SK-N-SH (cell line): ENCODE measurements around the gene PHACTR2. TPM values are rescaled to one million over a fixed set of nuclear protein-coding genes. Genes with fewer than 3 reads are reported as not detected.

Experiments used
- CTCF ChIA-PET: fragments of 300-600, 350-600 bp; formaldehyde crosslinking; extraction: SDS; loops from one replicate; lab custom pipeline; 2021; lab: Yijun Ruan, JAX
- POLR2A ChIA-PET: fragments of 350-600 bp; sonication (Branson Sonifier 250); formaldehyde crosslinking; extraction: SDS; loops from one replicate; lab custom pipeline; 2020; ENCODE audit warnings: antibody characterized with exemption, inconsistent platforms; lab: Yijun Ruan, JAX
- DNase-seq: peaks from one replicate; pipeline ENCODE4 v3.0.0; 2012
- H2AFZ ChIP-seq: fragments of 200-600 bp; sonication (generic); 2 replicates; pipeline ENCODE4 v1.8.1; 2016; ENCODE audit warnings: antibody characterized with exemption, mild to moderate bottlenecking, low read depth
- H3F3A ChIP-seq: fragments of 200-600 bp; sonication (generic); replicated peaks from 2 replicates; pipeline ENCODE3; 2016; ENCODE audit warnings: antibody characterized with exemption, mild to moderate bottlenecking; ENCODE audit not compliant: insufficient read depth
- H3K27ac ChIP-seq, 2 experiments: fragments of 200-500 bp in 1 of 2; fragments of 200-600 bp in 1 of 2; sonication (Bioruptor generic) in 1 of 2; sonication (generic), shearing (Covaris generic) in 1 of 2; 2 replicates each; pipeline versions ENCODE4 v1.5.1 to v1.6.1; 2014 to 2016; ENCODE audit warnings: low read depth in 2 of 2, inconsistent platforms in 1 of 2, low read length in 1 of 2, mild to moderate bottlenecking in 1 of 2, mixed read lengths in 1 of 2
- H3K27me3 ChIP-seq: fragments of 200-600 bp; sonication (generic), shearing (Covaris generic); 2 replicates; pipeline ENCODE4 v1.6.1; 2016; ENCODE audit warnings: mixed run types; ENCODE audit not compliant: insufficient read depth
- H3K36me3 ChIP-seq, 2 experiments: fragments of 200-500 bp in 1 of 2; fragments of 200-600 bp in 1 of 2; sonication (Bioruptor generic) in 1 of 2; sonication (generic) in 1 of 2; replicated peaks in 1 of 2; 2 replicates each; pipeline versions ENCODE3 to v1.5.1; 2014 to 2016; ENCODE audit warnings: low read length in 1 of 2, mild to moderate bottlenecking in 1 of 2; ENCODE audit not compliant: insufficient read depth in 2 of 2, control insufficient read depth in 1 of 2
- H3K4me1 ChIP-seq, 2 experiments: fragments of 200-500 bp in 1 of 2; fragments of 200-600 bp in 1 of 2; sonication (Bioruptor generic) in 1 of 2; sonication (generic), shearing (Covaris generic) in 1 of 2; 2 replicates each; pipeline versions ENCODE4 v1.5.1 to v1.6.1; 2014 to 2016; ENCODE audit warnings: low read depth in 1 of 2, low read length in 1 of 2, mixed run types in 1 of 2; ENCODE audit not compliant: insufficient read depth in 2 of 2, control insufficient read depth in 1 of 2
- H3K4me2 ChIP-seq: fragments of 200-600 bp; sonication (generic), shearing (Covaris generic); 2 replicates; pipeline ENCODE4 v1.6.1; 2017; ENCODE audit warnings: mixed run types
- H3K4me3 ChIP-seq, 2 experiments: fragments of 200-500 bp in 1 of 2; fragments of 200-600 bp in 1 of 2; sonication (Bioruptor generic) in 1 of 2; sonication (generic), shearing (Covaris generic) in 1 of 2; 2 replicates each; pipeline versions ENCODE4 v1.5.1 to v1.8.1; 2014 to 2016; ENCODE audit warnings: low read depth in 2 of 2, inconsistent platforms in 1 of 2, low read length in 1 of 2, mild to moderate bottlenecking in 1 of 2, mixed read lengths in 1 of 2, moderate library complexity in 1 of 2
- H3K79me2 ChIP-seq: fragments of 200-600 bp; sonication (generic); 2 replicates; pipeline ENCODE4 v1.8.1; 2017; ENCODE audit warnings: mild to moderate bottlenecking; ENCODE audit not compliant: insufficient read depth
- H3K9ac ChIP-seq: fragments of 200-600 bp; sonication (generic); 2 replicates; pipeline ENCODE4 v1.6.1; 2017; ENCODE audit warnings: mixed run types
- H3K9me2 ChIP-seq: fragments of 200-600 bp; sonication (generic); 2 replicates; pipeline ENCODE4 v1.6.1; 2017; ENCODE audit warnings: mixed run types
- H3K9me3 ChIP-seq: fragments of 200-600 bp; sonication (generic); 2 replicates; pipeline ENCODE4 v1.6.1; 2017; ENCODE audit warnings: mixed run types, mild to moderate bottlenecking, moderate library complexity
- H4K20me1 ChIP-seq: fragments of 200-600 bp; sonication (generic); 2 replicates; pipeline ENCODE4 v1.6.1; 2017; ENCODE audit warnings: mild to moderate bottlenecking, mixed run types; ENCODE audit not compliant: insufficient read depth
- GATA2 ChIP-seq: sonication (generic); formaldehyde crosslinking; IDR thresholded peaks from 2 replicates; pipeline ENCODE4 v1.5.0; 2020; ENCODE audit warnings: mild to moderate bottlenecking, missing genetic modification reagents
- MEF2A ChIP-seq: IDR thresholded peaks from 2 replicates; pipeline ENCODE4 v1.4.0; 2012; ENCODE audit warnings: low read depth, borderline replicate concordance
- NRF1 ChIP-seq: IDR thresholded peaks from 2 replicates; pipeline ENCODE4 v1.6.1; 2012; ENCODE audit warnings: low read depth, mild to moderate bottlenecking, low read length
- RAD21 ChIP-seq: IDR thresholded peaks from 2 replicates; pipeline ENCODE4 v1.6.1; 2012; ENCODE audit warnings: mild to moderate bottlenecking, low read length
- RFX5 ChIP-seq: IDR thresholded peaks from 2 replicates; pipeline ENCODE4 v1.6.1; 2012; ENCODE audit warnings: mild to moderate bottlenecking, improper control_type of control experiment, low read length
- USF2 ChIP-seq: fragments of 150-350 bp; IDR thresholded peaks from 2 replicates; pipeline ENCODE4 v1.6.1; 2017; ENCODE audit warnings: antibody characterized with exemption, low read length, low read depth, borderline replicate concordance
- YY1 ChIP-seq: IDR thresholded peaks from 2 replicates; pipeline ENCODE4 v1.4.0; 2012; ENCODE audit warnings: low read depth, mild to moderate bottlenecking
- WGBS: methylation state at CpG from one replicate; pipeline ENCODE4 v1.1.6; 2017; ENCODE audit warnings: low lambda C conversion rate; 5-methylcytosine and 5-hydroxymethylcytosine counted together
- polyA plus RNA-seq, 3 experiments: library from polyadenylated mRNA; depleted of rRNA; stranded (reverse); fragments of >200 nt; gene quantifications; 2 replicates each; pipeline ENCODE4 v1.2.3, GENCODE V29; 2012
- TF ChIP-seq, protein P1 (sequence below): IDR thresholded peaks from 2 replicates; pipeline ENCODE4 v1.6.1; 2012; ENCODE audit warnings: mild to moderate bottlenecking, low read depth, low read length, moderate library complexity
- TF ChIP-seq, protein P2 (sequence below): IDR thresholded peaks from 2 replicates; pipeline ENCODE4 v1.4.0; 2012; ENCODE audit warnings: low read depth, borderline replicate concordance
- TF ChIP-seq, protein P3 (sequence below): fragments of 200-600 bp; sonication (generic); IDR thresholded peaks from 2 replicates; pipeline ENCODE4 v1.6.1; 2017; ENCODE audit warnings: antibody characterized with exemption, mild to moderate bottlenecking, moderate library complexity

Gene PHACTR2
- polyA plus RNA-seq, 1 of the 3 experiments (the other 2 are of a cell fraction) = 5.0 TPM

DNA sequence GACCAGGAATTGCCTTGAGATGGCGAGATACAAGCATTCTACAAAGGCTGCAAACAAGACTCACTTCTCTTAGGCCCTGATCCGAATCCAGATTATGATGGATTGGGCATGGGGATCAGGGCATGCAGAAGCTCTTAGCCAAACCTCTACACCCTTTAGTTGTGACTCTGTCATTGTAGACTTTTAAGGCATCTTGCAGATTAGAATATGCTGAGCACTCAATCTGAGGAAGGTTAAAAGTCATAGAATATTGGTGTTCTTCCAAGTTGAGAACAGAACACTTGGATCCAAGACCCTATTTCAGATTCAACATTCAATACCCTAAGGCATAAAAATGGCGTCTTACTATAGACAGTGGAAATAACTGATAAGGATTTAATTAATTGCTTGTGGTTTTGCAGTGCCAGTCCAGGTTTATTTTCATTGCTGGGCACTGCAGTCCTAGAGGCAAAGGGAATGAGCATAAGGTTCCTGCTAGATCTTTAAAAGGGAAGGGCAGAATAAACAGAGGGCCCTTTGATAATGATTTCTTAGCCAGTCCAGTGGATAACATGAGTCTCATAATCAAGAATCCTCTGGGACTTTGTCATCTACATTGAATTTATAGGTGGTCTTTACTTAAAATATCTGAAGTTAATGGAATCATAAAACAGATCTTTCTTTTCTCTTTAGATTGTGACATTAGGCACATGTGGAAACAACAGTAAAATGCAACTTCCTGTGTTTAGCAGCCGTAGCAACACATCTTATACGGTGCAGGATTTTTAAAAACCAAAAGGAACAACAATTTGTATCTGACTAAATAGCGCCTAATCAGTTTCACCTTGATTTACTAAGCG is 17.6 kb downstream of the PHACTR2 start (continued):
- TF ChIP-seq, protein P1, sequence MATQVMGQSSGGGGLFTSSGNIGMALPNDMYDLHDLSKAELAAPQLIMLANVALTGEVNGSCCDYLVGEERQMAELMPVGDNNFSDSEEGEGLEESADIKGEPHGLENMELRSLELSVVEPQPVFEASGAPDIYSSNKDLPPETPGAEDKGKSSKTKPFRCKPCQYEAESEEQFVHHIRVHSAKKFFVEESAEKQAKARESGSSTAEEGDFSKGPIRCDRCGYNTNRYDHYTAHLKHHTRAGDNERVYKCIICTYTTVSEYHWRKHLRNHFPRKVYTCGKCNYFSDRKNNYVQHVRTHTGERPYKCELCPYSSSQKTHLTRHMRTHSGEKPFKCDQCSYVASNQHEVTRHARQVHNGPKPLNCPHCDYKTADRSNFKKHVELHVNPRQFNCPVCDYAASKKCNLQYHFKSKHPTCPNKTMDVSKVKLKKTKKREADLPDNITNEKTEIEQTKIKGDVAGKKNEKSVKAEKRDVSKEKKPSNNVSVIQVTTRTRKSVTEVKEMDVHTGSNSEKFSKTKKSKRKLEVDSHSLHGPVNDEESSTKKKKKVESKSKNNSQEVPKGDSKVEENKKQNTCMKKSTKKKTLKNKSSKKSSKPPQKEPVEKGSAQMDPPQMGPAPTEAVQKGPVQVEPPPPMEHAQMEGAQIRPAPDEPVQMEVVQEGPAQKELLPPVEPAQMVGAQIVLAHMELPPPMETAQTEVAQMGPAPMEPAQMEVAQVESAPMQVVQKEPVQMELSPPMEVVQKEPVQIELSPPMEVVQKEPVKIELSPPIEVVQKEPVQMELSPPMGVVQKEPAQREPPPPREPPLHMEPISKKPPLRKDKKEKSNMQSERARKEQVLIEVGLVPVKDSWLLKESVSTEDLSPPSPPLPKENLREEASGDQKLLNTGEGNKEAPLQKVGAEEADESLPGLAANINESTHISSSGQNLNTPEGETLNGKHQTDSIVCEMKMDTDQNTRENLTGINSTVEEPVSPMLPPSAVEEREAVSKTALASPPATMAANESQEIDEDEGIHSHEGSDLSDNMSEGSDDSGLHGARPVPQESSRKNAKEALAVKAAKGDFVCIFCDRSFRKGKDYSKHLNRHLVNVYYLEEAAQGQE = no peak
- TF ChIP-seq NRF1 = no peak
- TF ChIP-seq MEF2A = no peak

GRCh38 chr6:143695969-143696663 is 18.4 kb downstream of the PHACTR2 start:
- 90% methylated on average over 4 of the region's 4 CpGs for WGBS

More at GRCh38 chr6:143695969-143696663, 18.4 kb downstream of the PHACTR2 start:
- Histone ChIP-seq H2AFZ (no peak overlapping the region), H3K79me2 (peaks cover 48% of the 10 kb centered on the region), H3K27me3 (no peaks in the 10 kb centered on the region), H3K9ac (no peak overlapping the region), H3K4me2 (no peak overlapping the region), H3F3A (peaks cover 9% of the 10 kb centered on the region), H3K4me3 (no peak overlapping the region), H3K9me3 (no peaks in the 10 kb centered on the region), H3K9me2 (no peaks in the 10 kb centered on the region), H3K36me3 (no peaks in the 10 kb centered on the region), H3K4me1 (peaks cover 0 to 16% of the 10 kb centered on the region in 2 experiments; a peak in 1 of 4 replicates), H4K20me1 (peaks cover 13% of the 10 kb centered on the region; the same call in 1 of the 2 replicates), H3K27ac (no peak overlapping the region)
- no peak for DNase-seq
- ChIA-PET POLR2A (no interaction called here), CTCF (no interaction called here)
- TF ChIP-seq MEF2A = no peak
- TF ChIP-seq, protein P2, sequence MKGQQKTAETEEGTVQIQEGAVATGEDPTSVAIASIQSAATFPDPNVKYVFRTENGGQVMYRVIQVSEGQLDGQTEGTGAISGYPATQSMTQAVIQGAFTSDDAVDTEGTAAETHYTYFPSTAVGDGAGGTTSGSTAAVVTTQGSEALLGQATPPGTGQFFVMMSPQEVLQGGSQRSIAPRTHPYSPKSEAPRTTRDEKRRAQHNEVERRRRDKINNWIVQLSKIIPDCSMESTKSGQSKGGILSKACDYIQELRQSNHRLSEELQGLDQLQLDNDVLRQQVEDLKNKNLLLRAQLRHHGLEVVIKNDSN = no peak
- no peak for TF ChIP-seq GATA2 (CRISPR knock-in tag)
- TF ChIP-seq RAD21 = no peak
- no peak for TF ChIP-seq USF2
- no peak for TF ChIP-seq YY1
- no peak for TF ChIP-seq RFX5
- TF ChIP-seq, protein P3, sequence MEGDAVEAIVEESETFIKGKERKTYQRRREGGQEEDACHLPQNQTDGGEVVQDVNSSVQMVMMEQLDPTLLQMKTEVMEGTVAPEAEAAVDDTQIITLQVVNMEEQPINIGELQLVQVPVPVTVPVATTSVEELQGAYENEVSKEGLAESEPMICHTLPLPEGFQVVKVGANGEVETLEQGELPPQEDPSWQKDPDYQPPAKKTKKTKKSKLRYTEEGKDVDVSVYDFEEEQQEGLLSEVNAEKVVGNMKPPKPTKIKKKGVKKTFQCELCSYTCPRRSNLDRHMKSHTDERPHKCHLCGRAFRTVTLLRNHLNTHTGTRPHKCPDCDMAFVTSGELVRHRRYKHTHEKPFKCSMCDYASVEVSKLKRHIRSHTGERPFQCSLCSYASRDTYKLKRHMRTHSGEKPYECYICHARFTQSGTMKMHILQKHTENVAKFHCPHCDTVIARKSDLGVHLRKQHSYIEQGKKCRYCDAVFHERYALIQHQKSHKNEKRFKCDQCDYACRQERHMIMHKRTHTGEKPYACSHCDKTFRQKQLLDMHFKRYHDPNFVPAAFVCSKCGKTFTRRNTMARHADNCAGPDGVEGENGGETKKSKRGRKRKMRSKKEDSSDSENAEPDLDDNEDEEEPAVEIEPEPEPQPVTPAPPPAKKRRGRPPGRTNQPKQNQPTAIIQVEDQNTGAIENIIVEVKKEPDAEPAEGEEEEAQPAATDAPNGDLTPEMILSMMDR = no peak
